H1 (cell line): ENCODE data around the gene RGP1. TPM values are rescaled to one million over a fixed set of nuclear protein-coding genes. Genes with fewer than 3 reads are reported as not detected.

ENCODE experiments used
- CTCF ChIA-PET: fragments of 300-600 bp; sonication (Branson Sonifier 250); formaldehyde crosslinking; loops from one replicate; lab custom pipeline; 2021; ENCODE audit not compliant: partially characterized antibody; lab: Charles Lee
- POLR2A ChIA-PET: fragments of 300-600 bp; sonication (Branson Sonifier 250); formaldehyde crosslinking; loops from one replicate; lab custom pipeline; 2021; ENCODE audit warnings: inconsistent platforms; ENCODE audit not compliant: partially characterized antibody; lab: Charles Lee
- DNase-seq, 2 experiments: peaks; one replicate each; pipeline versions ENCODE4 v3.0.0 to v3.0.0-alpha.2; 2010 to 2022; ENCODE audit warnings: low spot score in 2 of 2, low read depth in 1 of 2, mixed read lengths in 1 of 2
- FAIRE-seq: peaks from 2 replicates; lab custom pipeline; 2011; peaks lifted over from hg19 to GRCh38; lab: Jason Lieb, UNC
- H2AFZ ChIP-seq: 2 replicates; pipeline ENCODE4 v1.8.1; 2012; ENCODE audit warnings: low read length, inconsistent platforms
- H2AK5ac ChIP-seq: 2 replicates; pipeline ENCODE4 v1.6.1; 2013; ENCODE audit warnings: low read depth, low read length
- H2BK120ac ChIP-seq: replicated peaks from 2 replicates; pipeline ENCODE3; 2013; ENCODE audit warnings: low read depth, low read length, inconsistent platforms
- H2BK12ac ChIP-seq: 2 replicates; pipeline ENCODE4 v1.6.1; 2013; ENCODE audit warnings: low read depth, low read length
- H2BK15ac ChIP-seq: 2 replicates; pipeline ENCODE4 v1.6.1; 2013; ENCODE audit warnings: low read length
- H2BK20ac ChIP-seq: 2 replicates; pipeline ENCODE4 v1.6.1; 2013; ENCODE audit warnings: low read length
- H2BK5ac ChIP-seq: 2 replicates; pipeline ENCODE4 v1.6.1; 2013; ENCODE audit warnings: low read depth, low read length
- H3K14ac ChIP-seq: 2 replicates; pipeline ENCODE4 v1.6.1; 2013; ENCODE audit warnings: inconsistent platforms; ENCODE audit not compliant: insufficient read length
- H3K18ac ChIP-seq: 2 replicates; pipeline ENCODE4 v1.6.1; 2013; ENCODE audit warnings: low read length; ENCODE audit errors: extremely low read depth
- H3K23ac ChIP-seq: 2 replicates; pipeline ENCODE4 v1.6.1; 2013; ENCODE audit warnings: inconsistent platforms; ENCODE audit not compliant: insufficient read length
- H3K23me2 ChIP-seq: 2 replicates; pipeline ENCODE4 v1.6.1; 2013; ENCODE audit warnings: low read depth, low read length
- H3K27ac ChIP-seq: 2 replicates; pipeline ENCODE4 v1.6.1; 2011; ENCODE audit warnings: low read depth, low read length, inconsistent platforms
- H3K27me3 ChIP-seq, 4 experiments: replicated peaks in 1 of 4; 1 replicate in 1 of 4; 2 replicates in 3 of 4; pipeline versions ENCODE4 v1.6.1 to v1.8.1; 2011 to 2013; ENCODE audit warnings: low read length in 3 of 4, mild to moderate bottlenecking in 3 of 4, inconsistent platforms in 2 of 4, mixed read lengths in 2 of 4, moderate library complexity in 1 of 4; ENCODE audit not compliant: control insufficient read depth in 3 of 4, insufficient read depth in 3 of 4; ENCODE audit errors: extremely low read depth in 1 of 4
- H3K36me3 ChIP-seq, 4 experiments: 2 replicates each; pipeline versions ENCODE4 v1.6.1 to v1.8.1; 2011 to 2013; ENCODE audit warnings: mild to moderate bottlenecking in 4 of 4, low read length in 3 of 4, moderate library complexity in 2 of 4, control low read depth in 1 of 4, inconsistent platforms in 1 of 4; ENCODE audit not compliant: insufficient read depth in 4 of 4, control insufficient read depth in 2 of 4
- H3K4ac ChIP-seq: replicated peaks from 2 replicates; pipeline ENCODE3; 2013; ENCODE audit warnings: low read length, low read depth, mixed read lengths, inconsistent platforms; ENCODE audit not compliant: insufficient read length
- H3K4me1 ChIP-seq, 4 experiments: replicated peaks in 1 of 4; 1 replicate in 1 of 4; 2 replicates in 3 of 4; pipeline versions ENCODE4 v1.6.1 to v1.8.1; 2011 to 2013; ENCODE audit warnings: low read length in 3 of 4, inconsistent platforms in 2 of 4, mixed read lengths in 1 of 4; ENCODE audit not compliant: insufficient read depth in 4 of 4, control insufficient read depth in 3 of 4
- H3K4me2 ChIP-seq, 2 experiments: 2 replicates each; pipeline versions ENCODE4 v1.6.1 to v1.8.1; 2011 to 2013; ENCODE audit warnings: low read depth in 2 of 2, low read length in 2 of 2, control low read depth in 1 of 2, inconsistent platforms in 1 of 2, mild to moderate bottlenecking in 1 of 2; ENCODE audit not compliant: insufficient read depth in 1 of 2
- H3K4me3 ChIP-seq, 4 experiments: fragments of 200-600, 300-600 bp in 1 of 4; sonication (generic), shearing (Covaris generic), sonication (Bioruptor Twin) in 1 of 4; 2 replicates each; pipeline versions ENCODE4 v1.5.1 to v1.8.1; 2011 to 2016; ENCODE audit warnings: low read length in 4 of 4, low read depth in 3 of 4, control low read depth in 2 of 4, inconsistent platforms in 2 of 4, mild to moderate bottlenecking in 2 of 4, mixed read lengths in 1 of 4, moderate library complexity in 1 of 4; ENCODE audit not compliant: insufficient read depth in 2 of 4; ENCODE audit errors: extremely low read depth in 1 of 4
- H3K56ac ChIP-seq: replicated peaks from 2 replicates; pipeline ENCODE3; 2013; ENCODE audit warnings: low read depth, mild to moderate bottlenecking, mixed read lengths, low read length, inconsistent platforms; ENCODE audit not compliant: insufficient read length
- H3K79me1 ChIP-seq: 2 replicates; pipeline ENCODE4 v1.6.1; 2013; ENCODE audit warnings: low read depth, low read length, control low read depth
- H3K79me2 ChIP-seq, 2 experiments: 2 replicates each; pipeline versions ENCODE4 v1.6.1 to v1.8.1; 2012 to 2013; ENCODE audit warnings: low read length in 2 of 2, mild to moderate bottlenecking in 2 of 2, inconsistent platforms in 1 of 2; ENCODE audit not compliant: insufficient read depth in 2 of 2, control insufficient read depth in 1 of 2
- H3K9ac ChIP-seq, 4 experiments: replicated peaks in 1 of 4; 1 replicate in 1 of 4; 2 replicates in 3 of 4; pipeline versions ENCODE4 v1.6.1 to v1.8.1; 2011 to 2013; ENCODE audit warnings: low read depth in 3 of 4, low read length in 3 of 4, control low read depth in 2 of 4, mild to moderate bottlenecking in 2 of 4, moderate library complexity in 2 of 4, inconsistent platforms in 1 of 4; ENCODE audit errors: extremely low read depth in 1 of 4
- H3K9me3 ChIP-seq, 2 experiments: 2 replicates each; pipeline versions ENCODE4 v1.6.1 to v1.8.1; 2012 to 2013; ENCODE audit warnings: mild to moderate bottlenecking in 2 of 2, moderate library complexity in 2 of 2, control low read depth in 1 of 2, inconsistent platforms in 1 of 2, low read depth in 1 of 2, low read length in 1 of 2, mixed read lengths in 1 of 2; ENCODE audit not compliant: insufficient read depth in 2 of 2
- H4K20me1 ChIP-seq, 2 experiments: replicated peaks in 1 of 2; 2 replicates each; pipeline versions ENCODE3 to v1.8.1; 2011 to 2013; ENCODE audit warnings: inconsistent platforms in 2 of 2, low read length in 2 of 2, mild to moderate bottlenecking in 1 of 2; ENCODE audit not compliant: insufficient read depth in 2 of 2, control insufficient read depth in 1 of 2
- H4K5ac ChIP-seq: 2 replicates; pipeline ENCODE4 v1.6.1; 2013; ENCODE audit warnings: low read length, low read depth, mixed read lengths, inconsistent platforms; ENCODE audit not compliant: insufficient read length
- H4K8ac ChIP-seq: 2 replicates; pipeline ENCODE4 v1.8.0; 2013; ENCODE audit warnings: mild to moderate bottlenecking, moderate library complexity, low read length, inconsistent platforms; ENCODE audit not compliant: insufficient read depth; ENCODE audit errors: extremely low read depth
- H4K91ac ChIP-seq: replicated peaks from 2 replicates; pipeline ENCODE3; 2013; ENCODE audit warnings: low read length, mixed read lengths, inconsistent platforms; ENCODE audit not compliant: insufficient read length
- ASH2L ChIP-seq: fragments of 200-600, 300-600 bp; sonication (generic); IDR thresholded peaks from one replicate; pipeline ENCODE4 v1.7.1; 2017; ENCODE audit warnings: low read length
- BRCA1 ChIP-seq: IDR thresholded peaks from 2 replicates; pipeline ENCODE4 v1.6.1; 2012; ENCODE audit warnings: low read depth, low read length, improper control_type of control experiment
- CBX8 ChIP-seq: fragments of 300-800, 300-1000 bp; sonication (generic); IDR thresholded peaks from 2 replicates; pipeline ENCODE4 v1.7.1; 2016; ENCODE audit warnings: low read depth, low read length, borderline replicate concordance
- CTCF ChIP-seq, 3 experiments: IDR thresholded peaks; 1 replicate in 2 of 3; 2 replicates in 1 of 3; pipeline versions ENCODE4 v1.5.1 to v1.6.1; 2011; ENCODE audit warnings: low read length in 3 of 3, mild to moderate bottlenecking in 3 of 3, inconsistent platforms in 2 of 3, low read depth in 1 of 3, moderate library complexity in 1 of 3; ENCODE audit not compliant: insufficient read depth in 1 of 3; ENCODE audit errors: control extremely low read depth in 1 of 3
- EGR1 ChIP-seq: IDR thresholded peaks from 2 replicates; pipeline ENCODE4 v1.6.1; 2011; ENCODE audit warnings: low read depth, low read length, borderline replicate concordance
- EZH2 ChIP-seq: fragments of 200-600 bp; sonication (generic); IDR thresholded peaks from 2 replicates; pipeline ENCODE4 v1.7.1; 2012; ENCODE audit warnings: low read depth, mild to moderate bottlenecking, moderate library complexity, low read length, inconsistent platforms; ENCODE audit not compliant: severe bottlenecking
- MAX ChIP-seq: IDR thresholded peaks from 2 replicates; pipeline ENCODE4 v1.6.1; 2012; ENCODE audit warnings: inconsistent platforms
- RFX5 ChIP-seq: IDR thresholded peaks from 2 replicates; pipeline ENCODE4 v1.6.1; 2011; ENCODE audit warnings: low read depth, low read length, improper control_type of control experiment, borderline replicate concordance
- SIN3A ChIP-seq, 2 experiments: IDR thresholded peaks in 1 of 2; conservative IDR thresholded peaks in 1 of 2; 2 replicates each; pipeline ENCODE4 v1.6.1; 2011 to 2012; ENCODE audit warnings: low read length in 2 of 2, improper control_type of control experiment in 1 of 2, low read depth in 1 of 2, mild to moderate bottlenecking in 1 of 2
- SIRT6 ChIP-seq: IDR thresholded peaks from one replicate; pipeline ENCODE4 v1.7.1; 2012; ENCODE audit warnings: low read length, inconsistent platforms
- TBP ChIP-seq: IDR thresholded peaks from 2 replicates; pipeline ENCODE4 v1.6.1; 2011; ENCODE audit warnings: low read depth, low read length, improper control_type of control experiment
- WGBS, 2 experiments: shearing (Covaris generic) in 1 of 2; methylation state at CpG; one replicate each; pipeline versions ENCODE4 v1.1.6 to v1.1.7; 2013 to 2015; ENCODE audit warnings: low lambda C conversion rate in 2 of 2, mixed read lengths in 2 of 2, inconsistent platforms in 1 of 2, low coverage in 1 of 2, missing lambda C conversion rate in 1 of 2; ENCODE audit not compliant: insufficient replicate concordance in 2 of 2, insufficient coverage in 1 of 2, insufficient read length in 1 of 2; ENCODE audit errors: extremely low coverage in 1 of 2, missing lambda C conversion rate in 1 of 2; 5-methylcytosine and 5-hydroxymethylcytosine counted together
- polyA plus RNA-seq, 7 experiments: library from polyadenylated mRNA; depleted of rRNA in 3 of 7; stranded (reverse) in 5 of 7; unstranded in 2 of 7; fragments of >200 nt in 5 of 7; fragments of 200-250 nt in 2 of 7; gene quantifications; 1 replicate in 5 of 7; 2 replicates in 1 of 7; 4 replicates in 1 of 7; pipeline versions ENCODE4 v1.2.1 to v1.2.3, GENCODE V29; 2011 to 2013; ENCODE audit warnings: missing spikeins in 2 of 7, mixed read lengths in 2 of 7
- total RNA-seq: library from RNA; stranded (reverse); fragmentation: NEBNext Ultra II Directional; extraction: Animal tissue kit (Norgen Biotek cat#: 25700); gene quantifications from 2 replicates; pipeline ENCODE4 v1.2.1, GENCODE V29; 2021

Gene RGP1
- total and polyA plus RNA-seq, 2 of the 8 experiments (the other 6 are each of a cell fraction or from before 2014, with no cell fraction given), result 11.8 to 22.7 TPM

GRCh38 chr9:35755071-35755470 is 6.0 kb downstream of the RGP1 start:
- FAIRE-seq (no peak), DNase-seq (no peak)
- H3K79me2 ChIP-seq, result peaks cover 0 to 17% of the 10 kb centered on the region in 2 experiments; a peak in 2 of 4 replicates
- H3K79me1 ChIP-seq, result peaks cover 4% of the 10 kb centered on the region; the same call in 1 of the 2 replicates
- H4K5ac ChIP-seq, result no peak overlapping the region
- no peak overlapping the region for H2AK5ac ChIP-seq
- H3K23ac ChIP-seq, result no peak overlapping the region
- no peak overlapping the region for H2BK12ac ChIP-seq
- no peak overlapping the region for H3K27ac ChIP-seq
- no peak overlapping the region for H2BK120ac ChIP-seq
- no peak overlapping the region for H3K4me2 ChIP-seq
- H3K36me3 ChIP-seq, result peaks cover 3 to 22% (median 15%) of the 10 kb centered on the region in 4 experiments; a peak in 6 of 8 replicates
- no peaks in the 10 kb centered on the region for H3K9me3 ChIP-seq
- H4K8ac ChIP-seq, result no peak overlapping the region
- no peak overlapping the region for H4K91ac ChIP-seq
- no peak overlapping the region for H3K56ac ChIP-seq
- no peak overlapping the region for H3K14ac ChIP-seq
- H4K20me1 ChIP-seq, result no peaks in the 10 kb centered on the region
- WGBS, 2 experiments, result 94% methylated on average over 4 of the region's 4 CpGs; no CpG with 5 or more reads in 1 of the 2 experiments
- no peak overlapping the region for H3K18ac ChIP-seq
- TF ChIP-seq MAX, result no peak
- no peak for TF ChIP-seq CTCF (IDR thresholded peaks at IDR 0.05; ENCODE audit: control extremely low read depth in 1 of 3, insufficient read depth in 1 of 3, low read depth in 1 of 3, low read length in 3 of 3)
- no peak for TF ChIP-seq EGR1
- no peak for TF ChIP-seq SIRT6
- no peak for TF ChIP-seq CBX8
- TF ChIP-seq EZH2, result no peak
- TF ChIP-seq BRCA1, result no peak
- no peak for TF ChIP-seq ASH2L
- TF ChIP-seq SIN3A (conservative IDR thresholded peaks at IDR 0.05 in 1 of 2, IDR thresholded peaks at IDR 0.05 in 1 of 2; ENCODE audit: low read depth in 1 of 2, low read length in 2 of 2), result no peak
- no peak for TF ChIP-seq RFX5
- no peak for TF ChIP-seq TBP
- TF ChIP-seq, all 59 proteins: peak for 0
- H3K4ac ChIP-seq, result no peak overlapping the region
- H3K4me3 ChIP-seq, result no peak overlapping the region
- no peak overlapping the region for H3K9ac ChIP-seq
- POLR2A ChIA-PET, result interaction anchor here (0.7 to 1.8 kb wide), 5 partner anchors 8 to 60 kb away, joined by 3 to 5 read pairs (median 4); partner anchors contain the start of gene CREB3
- H2AFZ ChIP-seq, result no peak overlapping the region
- H3K27me3 ChIP-seq, result no peaks in the 10 kb centered on the region
- H3K4me1 ChIP-seq, result peaks cover 0 to 7% (median under 1%) of the 10 kb centered on the region in 4 experiments; a peak in 3 of 7 replicates
- H2BK15ac ChIP-seq, result no peak overlapping the region
- H2BK20ac ChIP-seq, result no peak overlapping the region
- H2BK5ac ChIP-seq, result no peak overlapping the region
- H3K23me2 ChIP-seq, result no peaks in the 10 kb centered on the region; the same call in 1 of the 2 replicates
- CTCF ChIA-PET, result interaction anchor here (0.5 to 2.8 kb wide), 10 partner anchors 11 to 97 kb away, joined by 3 to 18 read pairs (median 5); partner anchors contain the start of genes CCDC107, CREB3, HINT2 and RMRP
